Suprapubic skin (tissue), 4 donors: ENCODE measurements around the gene BBLN. TPM values are rescaled to one million over a fixed set of nuclear protein-coding genes. Genes with fewer than 3 reads are reported as not detected.

Experiments
- DNase-seq, 2 donors: peaks; one replicate each; pipeline ENCODE4 v3.0.0-alpha.2; 2019; ENCODE audit warnings: low spot score in 2 of 2
- H3K27ac ChIP-seq: fragments of 200-600 bp; sonication (generic); one replicate; pipeline ENCODE4 v1.5.1; 2019
- H3K27me3 ChIP-seq: fragments of 200-600 bp; sonication (generic); one replicate; pipeline ENCODE4 v1.5.1; 2019
- H3K36me3 ChIP-seq: fragments of 200-600 bp; sonication (generic); one replicate; pipeline ENCODE4 v1.5.1; 2019
- H3K4me1 ChIP-seq: fragments of 200-600 bp; sonication (generic); one replicate; pipeline ENCODE4 v1.5.1; 2019
- H3K4me3 ChIP-seq: fragments of 200-600 bp; sonication (generic); one replicate; pipeline ENCODE4 v1.5.1; 2019; ENCODE audit warnings: mild to moderate bottlenecking
- H3K9me3 ChIP-seq: fragments of 200-600 bp; sonication (generic); one replicate; pipeline ENCODE4 v1.5.1; 2019
- CTCF ChIP-seq, 2 donors: fragments of 200-600 bp in 1 of 2; fragments of 450-650 bp in 1 of 2; sonication (generic) in 1 of 2; IDR thresholded peaks; one replicate each; pipeline ENCODE4 v1.5.1; 2016 to 2019; ENCODE audit warnings: antibody characterized with exemption in 2 of 2, mild to moderate bottlenecking in 1 of 2, moderate library complexity in 1 of 2
- EP300 ChIP-seq: sonication (generic); formaldehyde crosslinking; IDR thresholded peaks from one replicate; pipeline ENCODE4 v1.6.1; 2017; ENCODE audit warnings: antibody characterized with exemption
- POLR2A ChIP-seq, 2 donors: fragments of 450-650 bp; IDR thresholded peaks; one replicate each; pipeline ENCODE4 v1.6.1; 2017; ENCODE audit warnings: antibody characterized with exemption in 2 of 2, mild to moderate bottlenecking in 2 of 2, moderate library complexity in 2 of 2
- POLR2AphosphoS5 ChIP-seq, 3 donors: sonication (generic); formaldehyde crosslinking; IDR thresholded peaks; one replicate each; pipeline ENCODE4 v1.6.1; 2017; ENCODE audit warnings: antibody characterized with exemption in 3 of 3
- WGBS: methylation state at CpG from one replicate; pipeline ENCODE4 v1.1.5; 2018; 5-methylcytosine and 5-hydroxymethylcytosine counted together
- total RNA-seq, 4 donors: library from RNA; depleted of rRNA; stranded (reverse); fragments of >200 nt; gene quantifications; one replicate each; pipeline ENCODE4 v1.1.0, GENCODE V29; 2016

The BBLN gene
- total RNA-seq, 4 donors from 2014 or later = 157 to 345 (median 224) TPM

GRCh38 chr9:128120061-128120740 lies 39.9 kb upstream of the BBLN start:
- H3K4me1 ChIP-seq = peaks cover 12% of the 10 kb centered on the region
- H3K9me3 ChIP-seq = no peaks in the 10 kb centered on the region
- H3K27me3 ChIP-seq = no peaks in the 10 kb centered on the region
- TF ChIP-seq POLR2A (IDR thresholded peaks at IDR 0.05) (no peak), CTCF (IDR thresholded peaks at IDR 0.05) (no peak), POLR2AphosphoS5 (IDR thresholded peaks at IDR 0.05) (no peak), EP300 (no peak)
- peaks cover 42% of the 10 kb centered on the region for H3K36me3 ChIP-seq
- WGBS = 81% methylated on average over 15 of the region's 20 CpGs
- no peak overlapping the region for H3K27ac ChIP-seq
- DNase-seq = peak in 1 of 2 donors; percentile 59
- no peak overlapping the region for H3K4me3 ChIP-seq

GRCh38 chr9:128120741-128121465 lies 39.2 kb upstream of the BBLN start:
- DNase-seq = peak in 1 of 2 donors; percentile 62
- TF ChIP-seq CTCF (IDR thresholded peaks at IDR 0.05) = no peak
- TF ChIP-seq POLR2A (IDR thresholded peaks at IDR 0.05) = no peak
- no peak for TF ChIP-seq EP300
- no peak for TF ChIP-seq POLR2AphosphoS5 (IDR thresholded peaks at IDR 0.05)

GRCh38 chr9:128121466-128121810 lies 38.6 kb upstream of the BBLN start:
- no peak for TF ChIP-seq CTCF (IDR thresholded peaks at IDR 0.05)
- H3K4me1 ChIP-seq = peaks cover 25% of the 10 kb centered on the region
- no peak overlapping the region for H3K4me3 ChIP-seq
- H3K27me3 ChIP-seq = no peaks in the 10 kb centered on the region
- no peak for DNase-seq
- WGBS = 92% methylated on average over 5 of the region's 5 CpGs
- no peak overlapping the region for H3K27ac ChIP-seq
- peaks cover 42% of the 10 kb centered on the region for H3K36me3 ChIP-seq
- no peaks in the 10 kb centered on the region for H3K9me3 ChIP-seq

More at GRCh38 chr9:128120741-128121465, 39.2 kb upstream of the BBLN start:
- 81% methylated on average over 20 of the region's 29 CpGs for WGBS
- H3K27me3 ChIP-seq = no peaks in the 10 kb centered on the region
- H3K4me1 ChIP-seq = peaks cover 19% of the 10 kb centered on the region
- H3K9me3 ChIP-seq = no peaks in the 10 kb centered on the region
- no peak overlapping the region for H3K4me3 ChIP-seq
- H3K27ac ChIP-seq = no peak overlapping the region
- H3K36me3 ChIP-seq = peaks cover 42% of the 10 kb centered on the region

- peak in 1 of 2 donors; percentile 60 for DNase-seq
Measured at GRCh38 chr9:128121924-128122808, 37.9 kb upstream of the BBLN start.

More at GRCh38 chr9:128121924-128122808, 37.9 kb upstream of the BBLN start:
- H3K27ac ChIP-seq = no peak overlapping the region
- H3K4me3 ChIP-seq = no peak overlapping the region
- WGBS = 85% methylated on average over 27 of the region's 27 CpGs
- no peaks in the 10 kb centered on the region for H3K9me3 ChIP-seq
- peaks cover 42% of the 10 kb centered on the region for H3K36me3 ChIP-seq
- no peak for TF ChIP-seq EP300
- TF ChIP-seq POLR2A (IDR thresholded peaks at IDR 0.05) = no peak
- no peak for TF ChIP-seq POLR2AphosphoS5 (IDR thresholded peaks at IDR 0.05)
- TF ChIP-seq CTCF (IDR thresholded peaks at IDR 0.05) = no peak
- H3K27me3 ChIP-seq = no peaks in the 10 kb centered on the region
- peaks cover 32% of the 10 kb centered on the region for H3K4me1 ChIP-seq
